ENCODE data around the gene DNMT3A. TPM values are rescaled to one million over a fixed set of nuclear protein-coding genes. Genes with fewer than 3 reads are reported as not detected.

Gene DNMT3A
- total and polyA plus RNA-seq, 2 of the 8 experiments (the other 6 are each of a cell fraction or from before 2014, with no cell fraction given), result 33.6 to 178 TPM

DNA sequence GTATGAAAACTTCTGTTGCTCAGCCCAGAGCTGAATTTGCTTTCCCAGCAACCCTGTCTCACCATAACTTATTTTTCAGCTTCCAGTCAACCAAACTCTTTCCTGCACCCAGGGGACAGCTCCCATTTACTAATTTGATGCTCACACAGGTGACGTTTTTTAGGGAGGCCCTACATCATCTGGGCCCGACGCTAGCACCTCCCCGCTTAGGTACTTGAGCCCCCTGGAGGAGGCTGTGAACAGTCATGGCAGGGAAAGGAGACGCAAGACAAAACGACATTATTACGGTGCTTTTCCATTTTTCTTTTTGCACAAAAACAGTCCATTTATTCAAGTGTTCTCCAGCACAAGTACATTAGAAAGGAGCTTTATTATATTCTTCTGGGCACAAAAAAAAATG is 114.1 kb downstream of the DNMT3A start:
- Histone ChIP-seq H2BK12ac (ENCODE audit: low read depth, low read length) (no peak overlapping the region), H3K14ac (ENCODE audit: insufficient read length) (no peak overlapping the region), H3K9ac (replicated peaks in 1 of 4; ENCODE audit: extremely low read depth in 1 of 4, low read depth in 3 of 4, low read length in 3 of 4) (no peak overlapping the region), H2BK20ac (ENCODE audit: low read length) (no peak overlapping the region), H3K36me3 (ENCODE audit: control insufficient read depth in 2 of 4, insufficient read depth in 4 of 4, low read length in 3 of 4) (peaks cover 0 to 11% (median 4%) of the 10 kb centered on the region in 4 experiments; a peak in 5 of 8 replicates), H2AK5ac (ENCODE audit: low read depth, low read length) (no peak overlapping the region), H3K4ac (replicated peaks; ENCODE audit: insufficient read length, low read depth, low read length) (no peak overlapping the region), H3K27ac (ENCODE audit: low read depth, low read length) (no peak overlapping the region), H3K4me2 (ENCODE audit: insufficient read depth in 1 of 2, low read depth in 2 of 2, low read length in 2 of 2) (no peak overlapping the region), H4K8ac (ENCODE audit: extremely low read depth, insufficient read depth, low read length) (no peak overlapping the region), H3K79me1 (ENCODE audit: low read depth, low read length) (no peaks in the 10 kb centered on the region), H2AFZ (ENCODE audit: low read length) (no peak overlapping the region), H3K4me3 (ENCODE audit: extremely low read depth in 1 of 4, insufficient read depth in 2 of 4, low read depth in 3 of 4, low read length in 4 of 4) (no peak overlapping the region), H3K18ac (ENCODE audit: extremely low read depth, low read length) (no peak overlapping the region), H3K9me3 (ENCODE audit: insufficient read depth in 2 of 2, low read depth in 1 of 2, low read length in 1 of 2) (no peaks in the 10 kb centered on the region), H3K27me3 (replicated peaks in 1 of 4; ENCODE audit: control insufficient read depth in 3 of 4, extremely low read depth in 1 of 4, insufficient read depth in 3 of 4, low read length in 3 of 4) (no peaks in the 10 kb centered on the region), H4K5ac (ENCODE audit: insufficient read length, low read depth, low read length) (no peak overlapping the region), H3K4me1 (replicated peaks in 1 of 4; ENCODE audit: control insufficient read depth in 3 of 4, insufficient read depth in 4 of 4, low read length in 3 of 4) (peaks cover 0 to 15% (median 12%) of the 10 kb centered on the region in 4 experiments; a peak in 5 of 7 replicates), H2BK120ac (replicated peaks; ENCODE audit: low read depth, low read length) (no peak overlapping the region), H4K20me1 (replicated peaks in 1 of 2; ENCODE audit: control insufficient read depth in 1 of 2, insufficient read depth in 2 of 2, low read length in 2 of 2) (peaks cover 1 to 2% of the 10 kb centered on the region in 2 experiments), H3K23me2 (ENCODE audit: low read depth, low read length) (no peaks in the 10 kb centered on the region), H2BK15ac (ENCODE audit: low read length) (no peak overlapping the region), H3K56ac (replicated peaks; ENCODE audit: insufficient read length, low read depth, low read length) (no peak overlapping the region), H3K23ac (ENCODE audit: insufficient read length) (no peak overlapping the region), H3K79me2 (ENCODE audit: control insufficient read depth in 1 of 2, insufficient read depth in 2 of 2, low read length in 2 of 2) (no peaks in the 10 kb centered on the region), H2BK5ac (ENCODE audit: low read depth, low read length) (no peak overlapping the region), H4K91ac (replicated peaks; ENCODE audit: insufficient read length, low read length) (no peak overlapping the region)
- 69% methylated on average over 7 of the region's 7 CpGs; no CpG with 5 or more reads in 1 of the 2 experiments for WGBS, 2 experiments (ENCODE audit: extremely low coverage in 1 of 2, insufficient coverage in 1 of 2, insufficient read length in 1 of 2, insufficient replicate concordance in 2 of 2, low coverage in 1 of 2, low lambda C conversion rate in 2 of 2, missing lambda C conversion rate in 1 of 2)
- ChIA-PET POLR2A (ENCODE audit: partially characterized antibody) (interaction anchor here (0.8 to 11.3 kb wide), 12 partner anchors 7 to 182 kb away, joined by 3 to 154 read pairs (median 11); no protein-coding TSS in a partner anchor), CTCF (ENCODE audit: partially characterized antibody) (interaction anchor here (0.7 to 7.6 kb wide), 22 partner anchors 9 to 479 kb away, joined by 3 to 66 read pairs (median 7); no protein-coding TSS in a partner anchor)
- no peak for FAIRE-seq
- TF ChIP-seq, protein P1, sequence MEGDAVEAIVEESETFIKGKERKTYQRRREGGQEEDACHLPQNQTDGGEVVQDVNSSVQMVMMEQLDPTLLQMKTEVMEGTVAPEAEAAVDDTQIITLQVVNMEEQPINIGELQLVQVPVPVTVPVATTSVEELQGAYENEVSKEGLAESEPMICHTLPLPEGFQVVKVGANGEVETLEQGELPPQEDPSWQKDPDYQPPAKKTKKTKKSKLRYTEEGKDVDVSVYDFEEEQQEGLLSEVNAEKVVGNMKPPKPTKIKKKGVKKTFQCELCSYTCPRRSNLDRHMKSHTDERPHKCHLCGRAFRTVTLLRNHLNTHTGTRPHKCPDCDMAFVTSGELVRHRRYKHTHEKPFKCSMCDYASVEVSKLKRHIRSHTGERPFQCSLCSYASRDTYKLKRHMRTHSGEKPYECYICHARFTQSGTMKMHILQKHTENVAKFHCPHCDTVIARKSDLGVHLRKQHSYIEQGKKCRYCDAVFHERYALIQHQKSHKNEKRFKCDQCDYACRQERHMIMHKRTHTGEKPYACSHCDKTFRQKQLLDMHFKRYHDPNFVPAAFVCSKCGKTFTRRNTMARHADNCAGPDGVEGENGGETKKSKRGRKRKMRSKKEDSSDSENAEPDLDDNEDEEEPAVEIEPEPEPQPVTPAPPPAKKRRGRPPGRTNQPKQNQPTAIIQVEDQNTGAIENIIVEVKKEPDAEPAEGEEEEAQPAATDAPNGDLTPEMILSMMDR (IDR thresholded peaks at IDR 0.05; ENCODE audit: control extremely low read depth in 1 of 3, insufficient read depth in 1 of 3, low read depth in 1 of 3, low read length in 3 of 3), result peak; percentile 28 to 38 (median 38)
- TF ChIP-seq RAD21 (IDR thresholded peaks at IDR 0.05 in 1 of 2, conservative IDR thresholded peaks at IDR 0.05 in 1 of 2; ENCODE audit: low read depth in 2 of 2, low read length in 2 of 2), result peak; percentile 17 to 18; a peak in 1 of 4 replicates
- peak; percentile 75; the same call in 1 of the 2 replicates for TF ChIP-seq CREB1 (IDR thresholded peaks at IDR 0.05)
- TF ChIP-seq ASH2L (IDR thresholded peaks at IDR 0.05; ENCODE audit: low read length), result no peak
- no peak for DNase-seq (ENCODE audit: low read depth in 1 of 2, low spot score in 2 of 2)
